ENCODE measurements around the gene SPART.

Gene SPART

DNA sequence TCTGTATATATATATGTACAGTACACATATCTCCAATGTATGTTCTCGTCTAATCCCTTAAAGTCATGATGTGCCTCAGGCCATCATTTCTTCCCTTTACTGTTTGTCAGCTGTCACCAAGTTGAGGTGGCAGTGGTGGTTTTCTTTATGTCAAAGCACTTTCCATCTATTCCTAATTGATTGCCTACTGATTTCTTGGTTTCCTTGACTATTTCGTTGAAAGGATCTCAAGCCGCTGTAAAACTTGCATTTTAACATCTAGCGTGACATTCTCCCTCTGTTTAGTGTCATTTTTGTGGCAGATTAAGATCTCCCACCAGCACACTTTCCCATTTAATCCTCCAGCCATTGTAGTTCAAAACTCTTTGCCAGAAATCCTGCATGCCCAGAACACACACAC lies 25.0 kb upstream of the SPART start:
- DNase-seq (ENCODE audit: low spot score): no peak
- TF ChIP-seq, protein P1, sequence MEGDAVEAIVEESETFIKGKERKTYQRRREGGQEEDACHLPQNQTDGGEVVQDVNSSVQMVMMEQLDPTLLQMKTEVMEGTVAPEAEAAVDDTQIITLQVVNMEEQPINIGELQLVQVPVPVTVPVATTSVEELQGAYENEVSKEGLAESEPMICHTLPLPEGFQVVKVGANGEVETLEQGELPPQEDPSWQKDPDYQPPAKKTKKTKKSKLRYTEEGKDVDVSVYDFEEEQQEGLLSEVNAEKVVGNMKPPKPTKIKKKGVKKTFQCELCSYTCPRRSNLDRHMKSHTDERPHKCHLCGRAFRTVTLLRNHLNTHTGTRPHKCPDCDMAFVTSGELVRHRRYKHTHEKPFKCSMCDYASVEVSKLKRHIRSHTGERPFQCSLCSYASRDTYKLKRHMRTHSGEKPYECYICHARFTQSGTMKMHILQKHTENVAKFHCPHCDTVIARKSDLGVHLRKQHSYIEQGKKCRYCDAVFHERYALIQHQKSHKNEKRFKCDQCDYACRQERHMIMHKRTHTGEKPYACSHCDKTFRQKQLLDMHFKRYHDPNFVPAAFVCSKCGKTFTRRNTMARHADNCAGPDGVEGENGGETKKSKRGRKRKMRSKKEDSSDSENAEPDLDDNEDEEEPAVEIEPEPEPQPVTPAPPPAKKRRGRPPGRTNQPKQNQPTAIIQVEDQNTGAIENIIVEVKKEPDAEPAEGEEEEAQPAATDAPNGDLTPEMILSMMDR (IDR thresholded peaks at IDR 0.05; ENCODE audit: extremely low read depth, missing control alignments): no peak

DNA sequence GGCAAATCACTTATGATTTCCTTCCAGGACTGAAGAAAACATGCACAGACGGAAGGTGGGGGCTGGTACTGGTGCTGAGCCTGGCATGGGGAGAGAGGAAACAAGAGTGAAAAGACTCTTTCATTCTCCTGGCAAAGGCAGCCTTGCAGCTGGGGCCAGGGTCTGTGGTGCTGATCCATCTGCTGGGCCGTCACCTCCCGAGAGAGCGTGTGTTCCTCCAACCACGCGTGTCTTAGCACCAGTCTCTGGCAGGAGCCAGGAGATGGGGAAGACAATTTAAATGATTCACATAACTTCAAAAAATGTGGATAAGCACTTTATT lies 23.9 kb upstream of the SPART start:
- TF ChIP-seq, protein P1 (IDR thresholded peaks at IDR 0.05; ENCODE audit: extremely low read depth, missing control alignments): no peak
- DNase-seq (ENCODE audit: low spot score): no peak

DNA sequence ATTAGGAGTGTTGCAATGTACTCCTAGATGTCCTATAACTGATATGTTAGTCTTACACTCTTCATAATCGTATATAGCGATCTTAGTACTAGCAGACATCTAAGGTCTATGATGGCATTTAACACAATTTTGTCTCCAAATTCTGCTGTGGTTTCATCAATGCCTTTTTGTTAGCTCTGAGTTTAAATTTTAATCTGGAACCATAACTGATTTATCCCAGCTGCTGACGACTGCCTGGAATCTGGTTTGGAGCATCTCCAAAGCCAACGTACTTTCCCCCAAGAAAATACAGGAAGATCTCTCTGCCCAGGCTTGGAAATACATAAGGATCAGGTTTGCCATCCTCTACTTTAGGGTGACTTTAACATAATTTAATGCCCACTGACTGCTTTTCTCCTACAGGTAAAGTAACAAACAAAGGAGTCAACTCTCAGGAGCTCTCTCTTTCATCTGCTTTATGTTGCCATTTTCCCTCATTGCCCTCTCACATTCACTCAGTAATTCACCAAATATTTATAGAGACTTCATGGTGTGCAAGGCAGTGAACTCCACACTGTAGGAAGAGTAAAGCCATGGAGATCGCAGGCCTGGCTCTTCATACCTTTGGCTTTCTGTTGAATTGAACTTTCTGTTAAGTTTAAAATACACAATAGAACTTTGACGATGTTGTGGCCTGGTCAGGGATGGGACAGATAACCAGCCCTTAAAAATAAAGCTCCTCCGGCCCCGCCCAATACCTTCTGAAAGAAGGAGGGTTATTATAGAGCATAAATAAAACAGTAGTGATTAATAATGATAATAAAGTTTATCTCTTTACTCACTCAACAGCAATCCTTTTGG lies 23.3 kb upstream of the SPART start:
- DNase-seq (ENCODE audit: low spot score): no peak
- TF ChIP-seq, protein P1 (IDR thresholded peaks at IDR 0.05; ENCODE audit: extremely low read depth, missing control alignments): no peak

DNA sequence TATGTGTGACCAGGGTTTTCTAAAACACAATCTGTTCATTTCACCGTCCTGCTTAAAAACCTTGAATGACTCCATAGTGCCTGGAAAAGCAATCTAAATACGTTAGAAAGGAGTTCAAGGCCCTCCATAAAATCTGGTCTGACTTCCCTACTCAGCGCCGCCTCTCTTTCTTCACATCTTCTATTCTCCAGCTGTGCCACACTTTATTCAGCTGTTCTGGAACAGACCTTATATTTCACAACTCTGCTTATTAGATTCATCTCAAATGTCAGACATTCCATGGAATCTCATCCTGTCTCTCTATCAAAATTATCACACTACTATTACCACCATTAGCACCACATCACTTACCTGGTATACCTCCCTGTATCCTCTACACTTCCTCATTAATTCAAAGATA lies 19.8 kb upstream of the SPART start:
- TF ChIP-seq, protein P1 (IDR thresholded peaks at IDR 0.05; ENCODE audit: extremely low read depth, missing control alignments): no peak

DNA sequence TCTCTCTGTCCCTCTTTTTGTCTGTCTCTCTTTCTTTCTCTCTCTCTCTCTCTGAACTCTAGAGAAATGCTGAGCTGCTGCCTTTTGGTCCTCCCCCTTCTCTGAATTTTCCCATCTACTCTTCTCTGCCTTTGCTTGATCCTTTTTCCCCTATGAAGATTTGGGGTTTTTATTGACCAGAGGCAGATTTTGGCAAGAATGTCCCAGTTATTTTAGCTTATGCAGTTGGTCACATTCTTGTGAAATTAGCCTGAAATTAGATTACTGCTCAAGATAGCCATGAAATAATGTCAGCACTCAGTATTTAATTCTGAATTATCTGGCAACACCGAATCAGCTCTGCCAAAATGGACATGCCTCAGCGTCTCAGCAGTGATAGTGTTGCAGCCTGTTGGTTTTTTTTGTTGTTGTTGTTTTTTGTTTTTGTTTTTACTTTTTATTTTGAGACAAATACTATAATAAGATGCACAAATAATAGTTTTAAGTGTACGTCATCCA lies 17.2 kb upstream of the SPART start:
- TF ChIP-seq, protein P1 (IDR thresholded peaks at IDR 0.05; ENCODE audit: extremely low read depth, missing control alignments): no peak
- no peak for DNase-seq (ENCODE audit: low spot score)

More for the DNA sequence above, 19.8 kb upstream of the SPART start:
- DNase-seq (ENCODE audit: low spot score): no peak

DNA sequence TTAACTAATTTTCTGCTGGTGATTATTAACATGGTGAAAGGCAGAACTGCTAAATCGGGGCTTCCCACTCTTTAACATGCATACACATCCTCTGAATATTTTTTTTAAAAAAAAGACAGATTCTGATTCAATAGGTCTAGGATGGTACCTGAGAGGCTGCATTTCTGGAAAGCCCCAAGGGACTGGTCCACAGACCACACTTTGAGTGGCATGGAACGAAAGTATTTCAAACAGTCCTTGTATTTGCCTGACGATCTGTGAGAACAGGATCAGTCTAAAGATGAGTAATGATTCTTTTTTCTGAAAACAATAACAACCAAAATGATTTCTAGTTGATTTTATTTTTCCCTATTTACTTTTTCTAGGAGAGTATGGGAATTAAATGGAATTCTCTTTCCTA lies 16.7 kb upstream of the SPART start:
- DNase-seq (ENCODE audit: low spot score): no peak
- TF ChIP-seq, protein P1 (IDR thresholded peaks at IDR 0.05; ENCODE audit: extremely low read depth, missing control alignments): no peak

DNA sequence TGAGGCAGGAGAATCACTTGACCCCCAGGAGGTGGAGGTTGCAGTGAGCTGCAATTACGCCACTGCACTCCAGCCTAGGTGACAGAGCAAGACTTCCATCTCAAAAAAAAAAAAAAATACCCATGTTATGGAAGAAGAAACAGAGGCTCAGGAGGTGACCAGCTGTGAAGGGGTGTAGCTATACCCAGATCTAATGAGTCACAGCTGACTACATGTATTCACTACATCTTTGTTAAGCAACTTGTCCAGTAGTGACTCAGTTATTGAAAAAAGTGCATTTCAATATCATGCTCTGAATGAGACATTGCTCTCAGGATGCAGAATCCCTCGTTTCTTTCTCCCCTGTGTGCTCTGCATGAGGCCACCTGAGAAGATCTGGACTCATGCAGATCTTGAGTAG lies 16.1 kb upstream of the SPART start:
- no peak for DNase-seq (ENCODE audit: low spot score)
- TF ChIP-seq, protein P1 (IDR thresholded peaks at IDR 0.05; ENCODE audit: extremely low read depth, missing control alignments): no peak
